ENCODE data around the gene VENTX.

DNA sequence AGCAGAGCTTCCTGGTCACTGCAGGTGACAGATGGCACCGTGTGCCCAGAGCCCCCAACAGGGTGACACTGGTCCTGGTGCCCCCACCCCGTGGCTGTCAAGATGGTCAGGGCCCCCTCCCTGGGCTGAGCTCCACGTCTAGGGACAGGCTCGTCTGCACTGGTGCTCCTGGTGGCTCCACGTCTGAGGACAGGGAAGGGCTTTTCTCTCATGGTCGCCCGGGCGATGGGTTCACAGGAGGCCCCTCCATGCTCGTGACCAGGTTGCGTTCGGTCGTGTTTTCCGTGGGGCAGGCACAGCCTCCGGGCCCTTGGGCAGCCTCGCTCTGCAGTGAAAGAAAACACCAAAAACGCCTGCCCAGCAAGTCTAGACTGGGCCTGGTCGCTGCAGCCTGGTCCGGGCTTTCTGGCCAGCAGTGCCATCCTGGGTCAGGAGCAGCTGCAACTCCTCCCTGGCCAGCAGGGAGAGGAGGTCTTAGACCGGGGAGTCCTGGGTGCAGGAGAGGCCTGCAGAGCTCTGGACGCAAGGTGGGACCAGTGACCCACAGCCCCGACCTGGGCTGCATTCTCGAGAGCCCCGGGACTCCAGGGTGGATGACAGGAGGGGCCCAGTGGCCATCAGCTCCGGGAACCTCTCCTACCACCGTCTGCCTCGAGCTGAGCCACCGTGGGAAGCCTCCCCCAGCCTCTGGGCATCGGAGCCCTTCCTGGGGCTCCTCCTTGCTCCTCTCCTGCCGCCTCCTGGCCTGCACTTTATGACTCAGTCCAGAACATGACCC lies 35.5 kb upstream of the VENTX start:
- TF ChIP-seq ZNF548 (tag by site-specific recombination; IDR thresholded peaks at IDR 0.05) (no peak), SP7 (tag by site-specific recombination; IDR thresholded peaks at IDR 0.05) (no peak), ZNF510 (tag by site-specific recombination; IDR thresholded peaks at IDR 0.05; ENCODE audit: insufficient replicate concordance) (no peak), ZNF274 (IDR thresholded peaks at IDR 0.05; ENCODE audit: low read length) (no peak), ZNF274 (tag by site-specific recombination; IDR thresholded peaks at IDR 0.05; ENCODE audit: borderline replicate concordance) (no peak), ZSCAN30 (tag by site-specific recombination; IDR thresholded peaks at IDR 0.05) (no peak), ZNF157 (tag by site-specific recombination; IDR thresholded peaks at IDR 0.05) (no peak), ZFP41 (tag by site-specific recombination; IDR thresholded peaks at IDR 0.05; ENCODE audit: borderline replicate concordance) (no peak), ZNF132 (tag by site-specific recombination; IDR thresholded peaks at IDR 0.05; ENCODE audit: borderline replicate concordance) (no peak), ZNF302 (tag by site-specific recombination; IDR thresholded peaks at IDR 0.05; ENCODE audit: low read depth) (no peak)
- TF ChIP-seq, protein P1, sequence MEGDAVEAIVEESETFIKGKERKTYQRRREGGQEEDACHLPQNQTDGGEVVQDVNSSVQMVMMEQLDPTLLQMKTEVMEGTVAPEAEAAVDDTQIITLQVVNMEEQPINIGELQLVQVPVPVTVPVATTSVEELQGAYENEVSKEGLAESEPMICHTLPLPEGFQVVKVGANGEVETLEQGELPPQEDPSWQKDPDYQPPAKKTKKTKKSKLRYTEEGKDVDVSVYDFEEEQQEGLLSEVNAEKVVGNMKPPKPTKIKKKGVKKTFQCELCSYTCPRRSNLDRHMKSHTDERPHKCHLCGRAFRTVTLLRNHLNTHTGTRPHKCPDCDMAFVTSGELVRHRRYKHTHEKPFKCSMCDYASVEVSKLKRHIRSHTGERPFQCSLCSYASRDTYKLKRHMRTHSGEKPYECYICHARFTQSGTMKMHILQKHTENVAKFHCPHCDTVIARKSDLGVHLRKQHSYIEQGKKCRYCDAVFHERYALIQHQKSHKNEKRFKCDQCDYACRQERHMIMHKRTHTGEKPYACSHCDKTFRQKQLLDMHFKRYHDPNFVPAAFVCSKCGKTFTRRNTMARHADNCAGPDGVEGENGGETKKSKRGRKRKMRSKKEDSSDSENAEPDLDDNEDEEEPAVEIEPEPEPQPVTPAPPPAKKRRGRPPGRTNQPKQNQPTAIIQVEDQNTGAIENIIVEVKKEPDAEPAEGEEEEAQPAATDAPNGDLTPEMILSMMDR (tag by site-specific recombination; IDR thresholded peaks at IDR 0.05), result no peak
- TF ChIP-seq, protein P2, sequence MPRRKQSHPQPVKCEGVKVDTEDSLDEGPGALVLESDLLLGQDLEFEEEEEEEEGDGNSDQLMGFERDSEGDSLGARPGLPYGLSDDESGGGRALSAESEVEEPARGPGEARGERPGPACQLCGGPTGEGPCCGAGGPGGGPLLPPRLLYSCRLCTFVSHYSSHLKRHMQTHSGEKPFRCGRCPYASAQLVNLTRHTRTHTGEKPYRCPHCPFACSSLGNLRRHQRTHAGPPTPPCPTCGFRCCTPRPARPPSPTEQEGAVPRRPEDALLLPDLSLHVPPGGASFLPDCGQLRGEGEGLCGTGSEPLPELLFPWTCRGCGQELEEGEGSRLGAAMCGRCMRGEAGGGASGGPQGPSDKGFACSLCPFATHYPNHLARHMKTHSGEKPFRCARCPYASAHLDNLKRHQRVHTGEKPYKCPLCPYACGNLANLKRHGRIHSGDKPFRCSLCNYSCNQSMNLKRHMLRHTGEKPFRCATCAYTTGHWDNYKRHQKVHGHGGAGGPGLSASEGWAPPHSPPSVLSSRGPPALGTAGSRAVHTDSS (tag by site-specific recombination; IDR thresholded peaks at IDR 0.05), result no peak
- TF ChIP-seq, protein P3, sequence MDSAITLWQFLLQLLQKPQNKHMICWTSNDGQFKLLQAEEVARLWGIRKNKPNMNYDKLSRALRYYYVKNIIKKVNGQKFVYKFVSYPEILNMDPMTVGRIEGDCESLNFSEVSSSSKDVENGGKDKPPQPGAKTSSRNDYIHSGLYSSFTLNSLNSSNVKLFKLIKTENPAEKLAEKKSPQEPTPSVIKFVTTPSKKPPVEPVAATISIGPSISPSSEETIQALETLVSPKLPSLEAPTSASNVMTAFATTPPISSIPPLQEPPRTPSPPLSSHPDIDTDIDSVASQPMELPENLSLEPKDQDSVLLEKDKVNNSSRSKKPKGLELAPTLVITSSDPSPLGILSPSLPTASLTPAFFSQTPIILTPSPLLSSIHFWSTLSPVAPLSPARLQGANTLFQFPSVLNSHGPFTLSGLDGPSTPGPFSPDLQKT (IDR thresholded peaks at IDR 0.05; ENCODE audit: borderline replicate concordance, low read depth, low read length), result no peak
- TF ChIP-seq, protein P4, sequence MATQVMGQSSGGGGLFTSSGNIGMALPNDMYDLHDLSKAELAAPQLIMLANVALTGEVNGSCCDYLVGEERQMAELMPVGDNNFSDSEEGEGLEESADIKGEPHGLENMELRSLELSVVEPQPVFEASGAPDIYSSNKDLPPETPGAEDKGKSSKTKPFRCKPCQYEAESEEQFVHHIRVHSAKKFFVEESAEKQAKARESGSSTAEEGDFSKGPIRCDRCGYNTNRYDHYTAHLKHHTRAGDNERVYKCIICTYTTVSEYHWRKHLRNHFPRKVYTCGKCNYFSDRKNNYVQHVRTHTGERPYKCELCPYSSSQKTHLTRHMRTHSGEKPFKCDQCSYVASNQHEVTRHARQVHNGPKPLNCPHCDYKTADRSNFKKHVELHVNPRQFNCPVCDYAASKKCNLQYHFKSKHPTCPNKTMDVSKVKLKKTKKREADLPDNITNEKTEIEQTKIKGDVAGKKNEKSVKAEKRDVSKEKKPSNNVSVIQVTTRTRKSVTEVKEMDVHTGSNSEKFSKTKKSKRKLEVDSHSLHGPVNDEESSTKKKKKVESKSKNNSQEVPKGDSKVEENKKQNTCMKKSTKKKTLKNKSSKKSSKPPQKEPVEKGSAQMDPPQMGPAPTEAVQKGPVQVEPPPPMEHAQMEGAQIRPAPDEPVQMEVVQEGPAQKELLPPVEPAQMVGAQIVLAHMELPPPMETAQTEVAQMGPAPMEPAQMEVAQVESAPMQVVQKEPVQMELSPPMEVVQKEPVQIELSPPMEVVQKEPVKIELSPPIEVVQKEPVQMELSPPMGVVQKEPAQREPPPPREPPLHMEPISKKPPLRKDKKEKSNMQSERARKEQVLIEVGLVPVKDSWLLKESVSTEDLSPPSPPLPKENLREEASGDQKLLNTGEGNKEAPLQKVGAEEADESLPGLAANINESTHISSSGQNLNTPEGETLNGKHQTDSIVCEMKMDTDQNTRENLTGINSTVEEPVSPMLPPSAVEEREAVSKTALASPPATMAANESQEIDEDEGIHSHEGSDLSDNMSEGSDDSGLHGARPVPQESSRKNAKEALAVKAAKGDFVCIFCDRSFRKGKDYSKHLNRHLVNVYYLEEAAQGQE (tag by site-specific recombination; IDR thresholded peaks at IDR 0.05), result no peak
